HCT116 (cell line): Measurements from ENCODE around the gene PSMC2. TPM values are rescaled to one million over a fixed set of nuclear protein-coding genes. Genes with fewer than 3 reads are reported as not detected.

Experiments
- ATAC-seq: fragments of 200-7000 bp; cut with Tn5 transposase; 2 replicates; pipeline ENCODE4 v1.9.1; 2020; ENCODE audit warnings: mild to moderate bottlenecking, moderate library complexity
- BruUV-seq: library from RNA; stranded (reverse); fragments of 400-500 nt; replicated peaks from 2 replicates; lab custom pipeline; 2021; lab: Mats Ljungman, UMichigan
- CTCF ChIA-PET: fragments of 300-600 bp; sonication (Branson Sonifier 250); formaldehyde crosslinking; loops from one replicate; lab custom pipeline; 2021; ENCODE audit warnings: antibody characterized with exemption; lab: Charles Lee
- POLR2A ChIA-PET: fragments of 300-600, 350-600 bp; sonication (Branson Sonifier 250); formaldehyde crosslinking; loops from one replicate; lab custom pipeline; 2021; ENCODE audit warnings: antibody characterized with exemption; lab: Charles Lee
- RAD21 ChIA-PET, 2 experiments: fragments of 300-600 bp; sonication (Branson Sonifier 250); formaldehyde crosslinking; loops; one replicate each; lab custom pipeline; 2023; ENCODE audit warnings: low total read pairs in 2 of 2; ENCODE audit not compliant: uncharacterized antibody in 2 of 2, unreplicated experiment in 2 of 2, low non-redundant PET in 1 of 2; lab: Charles Lee
- DNase-seq: peaks from one replicate; pipeline ENCODE4 v3.0.0-alpha.2; 2010; ENCODE audit warnings: low read depth, low spot score
- H2AFZ ChIP-seq: fragments of 200-600 bp; shearing (Covaris generic), sonication (generic); 2 replicates; pipeline ENCODE4 v1.6.1; 2017; ENCODE audit warnings: low read depth, mixed run types, mixed read lengths, antibody characterized with exemption, low read length; ENCODE audit not compliant: poor library complexity, severe bottlenecking
- H3K27ac ChIP-seq: 2 replicates; pipeline ENCODE4 v1.5.1; 2012; ENCODE audit warnings: low read depth, low read length
- H3K27me3 ChIP-seq: fragments of 200-600 bp; sonication (generic); 2 replicates; pipeline ENCODE4 v1.6.1; 2016; ENCODE audit warnings: mixed run types, low read length, mixed read lengths; ENCODE audit not compliant: insufficient read depth
- H3K36me3 ChIP-seq, 2 experiments: fragments of 200-500 bp in 1 of 2; fragments of 200-600 bp in 1 of 2; sonication (Bioruptor generic) in 1 of 2; sonication (generic) in 1 of 2; 2 replicates each; pipeline versions ENCODE4 v1.5.1 to v1.6.1; 2014 to 2016; ENCODE audit warnings: low read length in 2 of 2, inconsistent platforms in 1 of 2, mixed read lengths in 1 of 2, mixed run types in 1 of 2; ENCODE audit not compliant: insufficient read depth in 2 of 2, control insufficient read depth in 1 of 2
- H3K4me1 ChIP-seq, 2 experiments: fragments of 200-600 bp in 1 of 2; sonication (generic) in 1 of 2; 2 replicates each; pipeline versions ENCODE4 v1.5.1 to v1.6.1; 2012 to 2017; ENCODE audit warnings: low read length in 2 of 2, inconsistent platforms in 1 of 2, mild to moderate bottlenecking in 1 of 2, mixed read lengths in 1 of 2, mixed run types in 1 of 2, moderate library complexity in 1 of 2; ENCODE audit not compliant: insufficient read depth in 2 of 2, control insufficient read depth in 1 of 2
- H3K4me2 ChIP-seq: fragments of 200-600 bp; sonication (generic); 2 replicates; pipeline ENCODE4 v1.6.1; 2017; ENCODE audit warnings: mixed run types, low read length, mixed read lengths
- H3K4me3 ChIP-seq, 2 experiments: fragments of 200-600 bp in 1 of 2; sonication (generic) in 1 of 2; replicated peaks in 1 of 2; 2 replicates each; pipeline ENCODE4 v1.5.1; 2011 to 2016; ENCODE audit warnings: low read length in 2 of 2, control low read depth in 1 of 2, low read depth in 1 of 2, mild to moderate bottlenecking in 1 of 2, mixed read lengths in 1 of 2, mixed run types in 1 of 2
- H3K79me2 ChIP-seq: fragments of 200-600 bp; sonication (generic); 2 replicates; pipeline ENCODE4 v1.6.1; 2017; ENCODE audit warnings: mild to moderate bottlenecking, mixed run types, low read length, moderate library complexity, mixed read lengths; ENCODE audit not compliant: insufficient read depth
- H3K9ac ChIP-seq: fragments of 200-600 bp; sonication (generic); 2 replicates; pipeline ENCODE4 v1.6.1; 2016; ENCODE audit warnings: low read length, mixed read lengths
- H3K9me2 ChIP-seq: fragments of 200-600 bp; sonication (generic), shearing (Covaris generic); 2 replicates; pipeline ENCODE4 v1.6.1; 2017; ENCODE audit warnings: mixed run types, mild to moderate bottlenecking, moderate library complexity; ENCODE audit not compliant: insufficient read depth
- H3K9me3 ChIP-seq, 2 experiments: fragments of 200-500 bp in 1 of 2; fragments of 200-600 bp in 1 of 2; sonication (Bioruptor generic) in 1 of 2; sonication (generic) in 1 of 2; 2 replicates each; pipeline ENCODE4 v1.6.1; 2014 to 2017; ENCODE audit warnings: low read length in 2 of 2, mixed read lengths in 2 of 2, inconsistent platforms in 1 of 2, low read depth in 1 of 2, mild to moderate bottlenecking in 1 of 2, mixed run types in 1 of 2, moderate library complexity in 1 of 2; ENCODE audit not compliant: control insufficient read depth in 1 of 2, insufficient read depth in 1 of 2
- H4K20me1 ChIP-seq: fragments of 200-600 bp; sonication (generic), shearing (Covaris generic); 2 replicates; pipeline ENCODE4 v1.6.1; 2017; ENCODE audit warnings: mixed run types, mild to moderate bottlenecking, moderate library complexity; ENCODE audit not compliant: insufficient read depth
- ATF3 ChIP-seq: IDR thresholded peaks from 2 replicates; pipeline ENCODE4 v1.6.1; 2012
- ELF1 ChIP-seq: IDR thresholded peaks from 2 replicates; pipeline ENCODE4 v1.6.1; 2012; ENCODE audit warnings: low read depth, borderline replicate concordance
- EZH2 ChIP-seq: fragments of 200-600 bp; sonication (generic); IDR thresholded peaks from 2 replicates; pipeline ENCODE4 v1.6.1; 2017; ENCODE audit warnings: antibody characterized with exemption, mixed run types
- FOSL1 ChIP-seq: IDR thresholded peaks from 2 replicates; pipeline ENCODE4 v1.6.1; 2012; ENCODE audit warnings: low read depth
- POLR2A ChIP-seq: IDR thresholded peaks from 2 replicates; pipeline ENCODE4 v1.7.0; 2011; ENCODE audit warnings: borderline replicate concordance; ENCODE audit not compliant: insufficient read depth, insufficient read length; ENCODE audit errors: extremely low read depth
- RAD21 ChIP-seq: IDR thresholded peaks from 2 replicates; pipeline ENCODE4 v1.6.1; 2012; ENCODE audit warnings: low read depth, mild to moderate bottlenecking
- SIN3A ChIP-seq: IDR thresholded peaks from 2 replicates; pipeline ENCODE4 v1.6.1; 2012; ENCODE audit warnings: low read depth
- ZNF274 ChIP-seq: fragments of 200-500 bp; sonication (Bioruptor generic); IDR thresholded peaks from 2 replicates; pipeline ENCODE4 v1.6.1; 2014; ENCODE audit warnings: mild to moderate bottlenecking, low read depth, low read length, inconsistent platforms
- intact Hi-C: fragments of 100-400 bp; cut with micrococcal nuclease; formaldehyde crosslinking; loops from 2 replicates; pipeline ENCODE4 v1.10.0; 2022
- total RNA-seq: library from RNA; stranded (reverse); gene quantifications from one replicate; pipeline ENCODE4 v1.2.1, GENCODE V29; 2021; ENCODE audit not compliant: unreplicated experiment
- TF ChIP-seq, protein P1 (sequence below), 3 experiments: fragments of 200-600 bp in 1 of 3; sonication (generic) in 1 of 3; IDR thresholded peaks in 2 of 3; conservative IDR thresholded peaks in 1 of 3; 2 replicates each; pipeline ENCODE4 v1.5.1; 2012 to 2017; ENCODE audit warnings: low read depth in 2 of 3, low read length in 2 of 3, antibody characterized with exemption in 1 of 3, borderline replicate concordance in 1 of 3, control low read depth in 1 of 3, mild to moderate bottlenecking in 1 of 3, mixed read lengths in 1 of 3, mixed run types in 1 of 3, moderate library complexity in 1 of 3; ENCODE audit not compliant: insufficient read depth in 1 of 3
- TF ChIP-seq, protein P2 (sequence below): IDR thresholded peaks from 2 replicates; pipeline ENCODE4 v1.6.1; 2012
- TF ChIP-seq, protein P3 (sequence below): IDR thresholded peaks from 2 replicates; pipeline ENCODE4 v1.6.1; 2011; ENCODE audit warnings: mild to moderate bottlenecking, low read length, moderate library complexity; ENCODE audit not compliant: insufficient replicate concordance; ENCODE audit errors: extremely low read depth

Gene PSMC2
- total RNA-seq, 1 experiment from 2014 or later = 121 TPM

GRCh38 chr7:103391976-103392375, 44.5 kb downstream of the PSMC2 start:
- ATAC-seq = no peak

More at GRCh38 chr7:103391976-103392375, 44.5 kb downstream of the PSMC2 start:
- H2AFZ ChIP-seq = no peak overlapping the region
- TF ChIP-seq RAD21 (no peak), POLR2A (no peak), ELF1 (no peak), ATF3 (no peak), FOSL1 (no peak), SIN3A (no peak), EZH2 (no peak), ZNF274 (no peak)
- TF ChIP-seq, protein P1, sequence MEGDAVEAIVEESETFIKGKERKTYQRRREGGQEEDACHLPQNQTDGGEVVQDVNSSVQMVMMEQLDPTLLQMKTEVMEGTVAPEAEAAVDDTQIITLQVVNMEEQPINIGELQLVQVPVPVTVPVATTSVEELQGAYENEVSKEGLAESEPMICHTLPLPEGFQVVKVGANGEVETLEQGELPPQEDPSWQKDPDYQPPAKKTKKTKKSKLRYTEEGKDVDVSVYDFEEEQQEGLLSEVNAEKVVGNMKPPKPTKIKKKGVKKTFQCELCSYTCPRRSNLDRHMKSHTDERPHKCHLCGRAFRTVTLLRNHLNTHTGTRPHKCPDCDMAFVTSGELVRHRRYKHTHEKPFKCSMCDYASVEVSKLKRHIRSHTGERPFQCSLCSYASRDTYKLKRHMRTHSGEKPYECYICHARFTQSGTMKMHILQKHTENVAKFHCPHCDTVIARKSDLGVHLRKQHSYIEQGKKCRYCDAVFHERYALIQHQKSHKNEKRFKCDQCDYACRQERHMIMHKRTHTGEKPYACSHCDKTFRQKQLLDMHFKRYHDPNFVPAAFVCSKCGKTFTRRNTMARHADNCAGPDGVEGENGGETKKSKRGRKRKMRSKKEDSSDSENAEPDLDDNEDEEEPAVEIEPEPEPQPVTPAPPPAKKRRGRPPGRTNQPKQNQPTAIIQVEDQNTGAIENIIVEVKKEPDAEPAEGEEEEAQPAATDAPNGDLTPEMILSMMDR (IDR thresholded peaks at IDR 0.05 in 2 of 3, conservative IDR thresholded peaks at IDR 0.05 in 1 of 3; ENCODE audit: borderline replicate concordance in 1 of 3, insufficient read depth in 1 of 3, low read depth in 2 of 3, low read length in 2 of 3) = no peak
- TF ChIP-seq, protein P2, sequence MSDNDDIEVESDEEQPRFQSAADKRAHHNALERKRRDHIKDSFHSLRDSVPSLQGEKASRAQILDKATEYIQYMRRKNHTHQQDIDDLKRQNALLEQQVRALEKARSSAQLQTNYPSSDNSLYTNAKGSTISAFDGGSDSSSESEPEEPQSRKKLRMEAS = no peak
- TF ChIP-seq, protein P3, sequence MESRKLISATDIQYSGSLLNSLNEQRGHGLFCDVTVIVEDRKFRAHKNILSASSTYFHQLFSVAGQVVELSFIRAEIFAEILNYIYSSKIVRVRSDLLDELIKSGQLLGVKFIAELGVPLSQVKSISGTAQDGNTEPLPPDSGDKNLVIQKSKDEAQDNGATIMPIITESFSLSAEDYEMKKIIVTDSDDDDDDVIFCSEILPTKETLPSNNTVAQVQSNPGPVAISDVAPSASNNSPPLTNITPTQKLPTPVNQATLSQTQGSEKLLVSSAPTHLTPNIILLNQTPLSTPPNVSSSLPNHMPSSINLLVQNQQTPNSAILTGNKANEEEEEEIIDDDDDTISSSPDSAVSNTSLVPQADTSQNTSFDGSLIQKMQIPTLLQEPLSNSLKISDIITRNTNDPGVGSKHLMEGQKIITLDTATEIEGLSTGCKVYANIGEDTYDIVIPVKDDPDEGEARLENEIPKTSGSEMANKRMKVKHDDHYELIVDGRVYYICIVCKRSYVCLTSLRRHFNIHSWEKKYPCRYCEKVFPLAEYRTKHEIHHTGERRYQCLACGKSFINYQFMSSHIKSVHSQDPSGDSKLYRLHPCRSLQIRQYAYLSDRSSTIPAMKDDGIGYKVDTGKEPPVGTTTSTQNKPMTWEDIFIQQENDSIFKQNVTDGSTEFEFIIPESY = no peak
- no peak overlapping the region for H3K4me2 ChIP-seq
- no peaks in the 10 kb centered on the region for H3K9me2 ChIP-seq
- H3K27me3 ChIP-seq = no peaks in the 10 kb centered on the region
- ChIA-PET CTCF (interaction anchor here (1.0 kb wide), 1 partner anchor 15 kb away, joined by 3 read pairs; no protein-coding TSS in a partner anchor), RAD21 (no interaction called here), POLR2A (no interaction called here)
- H3K36me3 ChIP-seq = no peaks in the 10 kb centered on the region
- intact Hi-C loops = no loop called here
- H3K9ac ChIP-seq = no peak overlapping the region
- H3K4me1 ChIP-seq = no peaks in the 10 kb centered on the region
- H3K27ac ChIP-seq = no peak overlapping the region
- no TSS peak for BruUV-seq
- H3K9me3 ChIP-seq = no peaks in the 10 kb centered on the region
- no peaks in the 10 kb centered on the region for H4K20me1 ChIP-seq
- no peak overlapping the region for H3K4me3 ChIP-seq
- no peak for DNase-seq
- H3K79me2 ChIP-seq = no peaks in the 10 kb centered on the region
